ENCODE results near the gene UGT1A8.

The UGT1A8 gene

GRCh38 chr2:233656443-233656842 lies 39.0 kb downstream of the UGT1A8 start:
- Histone ChIP-seq H3K4me2 (no peak overlapping the region), H3K36me3 (no peaks in the 10 kb centered on the region), H3K9ac (no peak overlapping the region), H3K27ac (no peak overlapping the region), H3K4me1 (no peaks in the 10 kb centered on the region), H4K20me1 (no peaks in the 10 kb centered on the region), H3K9me3 (replicated peaks in 1 of 11) (peaks cover 0 to 9% (median 0%) of the 10 kb centered on the region in 11 experiments; a peak in 2 of 22 replicates), H3K27me3 (no peaks in the 10 kb centered on the region), H3K4me3 (no peak overlapping the region)
- no peak for TF ChIP-seq Cebpa-rat (IDR thresholded peaks at IDR 0.05)

GRCh38 chr2:233658610-233659009 lies 41.2 kb downstream of the UGT1A8 start:
- Histone ChIP-seq H3K9ac (no peak overlapping the region), H3K4me3 (no peak overlapping the region), H3K36me3 (no peaks in the 10 kb centered on the region), H3K27ac (no peak overlapping the region), H3K4me2 (no peak overlapping the region), H3K27me3 (no peaks in the 10 kb centered on the region), H3K9me3 (replicated peaks in 1 of 11) (peaks cover 0 to 9% (median 0%) of the 10 kb centered on the region in 11 experiments; a peak in 3 of 22 replicates), H4K20me1 (no peaks in the 10 kb centered on the region), H3K4me1 (no peaks in the 10 kb centered on the region)
- no peak for TF ChIP-seq Cebpa-rat (IDR thresholded peaks at IDR 0.05)

DNA sequence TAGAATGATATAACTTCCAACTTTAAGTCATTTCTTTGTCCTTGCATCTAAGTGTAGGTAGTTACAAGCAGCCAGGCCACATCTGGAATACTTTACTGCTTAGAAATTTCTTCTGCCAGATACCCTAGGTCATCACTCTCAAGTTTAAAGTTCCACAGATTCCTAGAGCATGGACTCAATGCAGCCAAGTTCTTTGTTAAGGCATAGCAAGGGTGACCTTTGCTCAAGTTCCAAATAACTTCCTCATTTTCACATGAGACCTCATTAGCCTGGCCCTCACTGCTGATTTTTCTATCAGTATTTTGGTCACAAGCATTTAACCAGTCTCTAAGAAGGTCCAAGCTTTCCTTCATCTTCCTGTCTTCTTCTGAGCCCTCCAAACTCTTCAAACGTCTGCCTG lies 46.5 kb downstream of the UGT1A8 start:
- no peaks in the 10 kb centered on the region for H4K20me1 ChIP-seq
- no peak overlapping the region for H3K9ac ChIP-seq
- H3K27ac ChIP-seq = no peak overlapping the region
- H3K9me3 ChIP-seq (replicated peaks in 1 of 11) = peaks cover 0 to 15% (median 10%) of the 10 kb centered on the region in 11 experiments; a peak in 13 of 22 replicates
- H3K36me3 ChIP-seq = no peaks in the 10 kb centered on the region
- H3K4me2 ChIP-seq = no peak overlapping the region
- no peaks in the 10 kb centered on the region for H3K4me1 ChIP-seq
- H3K4me3 ChIP-seq = no peak overlapping the region
- H3K27me3 ChIP-seq = no peaks in the 10 kb centered on the region
- TF ChIP-seq Cebpa-rat (IDR thresholded peaks at IDR 0.05) = no peak

- H3K9me3 ChIP-seq (replicated peaks in 1 of 11) = peaks cover 0 to 14% (median 6%) of the 10 kb centered on the region in 11 experiments; a peak in 11 of 22 replicates
- no peak for TF ChIP-seq Cebpa-rat (IDR thresholded peaks at IDR 0.05)
These were observed 51.3 kb downstream of the UGT1A8 start for GRCh38 chr2:233668605-233669260.

GRCh38 chr2:233671290-233672161 lies 54.1 kb downstream of the UGT1A8 start, which contains the start of gene UGT1A9:
Gene UGT1A9 (plus strand): TSS chr2:233671898. CDS start chr2:233671935, 37 bp downstream.
- no peak within 1 kb of the TSS for H3K4me3 ChIP-seq
- no peaks in the 10 kb centered on the region for H3K9me3 ChIP-seq (replicated peaks in 1 of 11)
- TF ChIP-seq Cebpa-rat (IDR thresholded peaks at IDR 0.05) = no peak
- no peak within 1 kb of the TSS for H3K9ac ChIP-seq
- H4K20me1 ChIP-seq = no peaks in the 10 kb centered on the region
- H3K27me3 ChIP-seq = no peaks in the 10 kb centered on the region
- no peak within 1 kb of the TSS for H3K27ac ChIP-seq
- no peaks in the 10 kb centered on the region for H3K36me3 ChIP-seq
- no peak within 1 kb of the TSS for H3K4me2 ChIP-seq
- no peaks in the 10 kb centered on the region for H3K4me1 ChIP-seq

More at GRCh38 chr2:233668605-233669260, 51.3 kb downstream of the UGT1A8 start:
- no peak overlapping the region for H3K4me2 ChIP-seq
- H3K4me3 ChIP-seq = no peak overlapping the region
- no peak overlapping the region for H3K27ac ChIP-seq
- H3K36me3 ChIP-seq = no peaks in the 10 kb centered on the region
- no peak overlapping the region for H3K9ac ChIP-seq
- no peaks in the 10 kb centered on the region for H3K4me1 ChIP-seq
- H4K20me1 ChIP-seq = no peaks in the 10 kb centered on the region
- no peaks in the 10 kb centered on the region for H3K27me3 ChIP-seq

GRCh38 chr2:233672886-233673285 lies 55.5 kb downstream of the UGT1A8 start:
- no peak for TF ChIP-seq Cebpa-rat (IDR thresholded peaks at IDR 0.05)
- Histone ChIP-seq H4K20me1 (no peaks in the 10 kb centered on the region), H3K4me1 (no peaks in the 10 kb centered on the region), H3K36me3 (no peaks in the 10 kb centered on the region), H3K27ac (no peak overlapping the region), H3K4me2 (no peak overlapping the region), H3K9me3 (replicated peaks in 1 of 11) (no peaks in the 10 kb centered on the region), H3K27me3 (no peaks in the 10 kb centered on the region), H3K4me3 (no peak overlapping the region), H3K9ac (no peak overlapping the region)

DNA sequence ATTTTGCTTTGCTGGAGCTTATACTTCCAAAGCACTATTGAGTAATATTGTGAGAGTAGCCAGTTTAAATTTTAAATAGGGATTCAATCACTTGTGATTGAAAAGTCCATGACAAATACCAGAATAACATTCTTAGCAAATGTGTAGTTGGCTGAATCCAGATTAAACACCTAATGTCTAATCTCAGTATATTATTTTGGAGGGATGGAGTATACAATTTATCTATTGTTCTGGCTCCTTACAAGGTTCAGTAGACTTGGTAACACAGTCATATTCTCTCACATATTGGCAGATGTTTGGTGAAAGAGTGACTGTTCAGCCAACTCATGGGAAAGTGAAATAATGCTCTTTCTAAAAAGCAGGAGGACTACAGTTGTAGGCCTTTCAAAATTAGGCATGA lies 56.5 kb downstream of the UGT1A8 start:
- no peak overlapping the region for H3K4me2 ChIP-seq
- H3K9ac ChIP-seq = no peak overlapping the region
- H3K27me3 ChIP-seq = no peaks in the 10 kb centered on the region
- no peak for TF ChIP-seq Cebpa-rat (IDR thresholded peaks at IDR 0.05)
- H4K20me1 ChIP-seq = no peaks in the 10 kb centered on the region
- no peaks in the 10 kb centered on the region for H3K9me3 ChIP-seq (replicated peaks in 1 of 11)
- H3K36me3 ChIP-seq = no peaks in the 10 kb centered on the region
- H3K4me3 ChIP-seq = no peak overlapping the region
- H3K4me1 ChIP-seq = no peaks in the 10 kb centered on the region
- no peak overlapping the region for H3K27ac ChIP-seq

DNA sequence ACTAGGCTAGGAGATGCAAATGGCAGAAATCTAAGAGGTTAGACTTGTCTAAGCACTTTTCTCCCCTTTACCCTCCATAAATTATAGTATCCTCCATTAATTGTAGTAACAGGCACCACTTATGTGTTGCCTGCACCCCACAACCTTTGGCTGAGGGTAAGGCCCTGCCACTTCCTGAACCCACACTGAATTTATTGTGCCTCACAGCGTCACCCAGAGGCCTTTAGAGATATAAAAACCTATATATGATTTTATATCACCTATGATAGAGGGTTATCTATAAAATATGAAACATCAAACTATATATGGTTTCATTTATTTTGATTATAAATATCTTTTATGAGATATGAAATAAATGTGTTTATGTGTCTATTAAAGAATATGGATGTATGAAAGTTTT lies 56.9 kb downstream of the UGT1A8 start:
- Histone ChIP-seq H3K4me3 (no peak overlapping the region), H3K36me3 (no peaks in the 10 kb centered on the region), H3K9ac (no peak overlapping the region), H3K27me3 (no peaks in the 10 kb centered on the region), H3K4me2 (no peak overlapping the region), H3K27ac (no peak overlapping the region), H3K4me1 (no peaks in the 10 kb centered on the region), H3K9me3 (replicated peaks in 1 of 11) (no peaks in the 10 kb centered on the region), H4K20me1 (no peaks in the 10 kb centered on the region)
- TF ChIP-seq Cebpa-rat (IDR thresholded peaks at IDR 0.05) = no peak

DNA sequence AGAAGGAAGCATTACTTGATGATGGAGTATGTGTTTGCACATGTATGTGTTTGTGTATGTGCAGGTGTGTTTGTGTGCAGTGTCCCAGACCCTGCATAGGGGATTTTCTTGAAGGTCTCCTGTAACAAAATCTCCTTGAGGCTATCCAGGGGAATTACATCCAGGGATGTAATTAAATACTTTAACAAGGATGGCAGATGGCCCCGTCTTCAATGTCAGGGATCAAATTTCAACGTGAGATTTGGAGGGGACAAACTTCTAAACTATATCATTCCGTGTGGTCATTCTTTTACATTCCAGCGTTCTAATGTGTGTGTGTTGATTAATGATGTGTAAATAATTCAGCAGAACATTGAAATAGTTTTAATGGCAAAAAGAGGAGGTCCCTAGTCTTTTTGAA lies 57.6 kb downstream of the UGT1A8 start:
- no peaks in the 10 kb centered on the region for H3K27me3 ChIP-seq
- no peaks in the 10 kb centered on the region for H3K36me3 ChIP-seq
- no peaks in the 10 kb centered on the region for H3K4me1 ChIP-seq
- no peaks in the 10 kb centered on the region for H4K20me1 ChIP-seq
- no peak overlapping the region for H3K9ac ChIP-seq
- TF ChIP-seq Cebpa-rat (IDR thresholded peaks at IDR 0.05) = no peak
- no peak overlapping the region for H3K4me2 ChIP-seq
- no peak overlapping the region for H3K4me3 ChIP-seq
- H3K9me3 ChIP-seq (replicated peaks in 1 of 11) = no peaks in the 10 kb centered on the region
- H3K27ac ChIP-seq = no peak overlapping the region
